ENCODE data around the gene DLG2. TPM values are rescaled to one million over a fixed set of nuclear protein-coding genes. Genes with fewer than 3 reads are reported as not detected.

Gene DLG2
- total and polyA plus RNA-seq, 2 donors (not counting 3 experiments of a cell fraction or from before 2014, with no cell fraction given): 0.15 to 1.1 TPM

- Histone ChIP-seq H3K79me2 (ENCODE audit: control insufficient read depth, insufficient read depth, low read length) (no peaks in the 10 kb centered on the region), H3K27me3 (ENCODE audit: control insufficient read depth in 2 of 2, insufficient read depth in 2 of 2, low read length in 2 of 2) (no peaks in the 10 kb centered on the region), H2AFZ (ENCODE audit: low read depth, low read length) (no peak overlapping the region), H3K36me3 (ENCODE audit: control insufficient read depth in 2 of 2, extremely low read depth in 1 of 2, insufficient read depth in 2 of 2, low read length in 2 of 2) (no peaks in the 10 kb centered on the region), H3K27ac (ENCODE audit: insufficient read depth, low read depth, low read length) (no peak overlapping the region), H3K9me3 (replicated peaks; ENCODE audit: control insufficient read depth, insufficient read depth, low read length) (no peaks in the 10 kb centered on the region), H3K9ac (replicated peaks; ENCODE audit: extremely low read depth, insufficient read depth, low read length) (no peak overlapping the region), H3K4me1 (ENCODE audit: control insufficient read depth, extremely low read depth, insufficient read depth, low read length) (no peaks in the 10 kb centered on the region), H3K4me2 (ENCODE audit: insufficient read depth, low read length) (no peak overlapping the region), H3K4me3 (replicated peaks in 1 of 3; ENCODE audit: insufficient read depth in 1 of 3, low read depth in 1 of 3, low read length in 3 of 3) (no peak overlapping the region), H3K9me1 (replicated peaks; ENCODE audit: control insufficient read depth, extremely low read depth, insufficient read depth, low read length) (no peaks in the 10 kb centered on the region), H4K20me1 (replicated peaks; ENCODE audit: control insufficient read depth, extremely low read depth, insufficient read depth, low read length) (no peaks in the 10 kb centered on the region)
- TF ChIP-seq MAX (IDR thresholded peaks at IDR 0.05; ENCODE audit: insufficient read depth, insufficient read length) (no peak), EZH2 (IDR thresholded peaks at IDR 0.05; ENCODE audit: borderline replicate concordance, low read depth, low read length, severe bottlenecking) (no peak), FOS (IDR thresholded peaks at IDR 0.05; ENCODE audit: borderline replicate concordance, insufficient read depth, low read length) (no peak), GATA2 (IDR thresholded peaks at IDR 0.05; ENCODE audit: insufficient read depth, insufficient read length, low read depth, low read length) (no peak), POLR2A (IDR thresholded peaks at IDR 0.05; ENCODE audit: low read depth, low read length) (no peak), MYC (IDR thresholded peaks at IDR 0.05; ENCODE audit: low read depth, low read length) (no peak), POLR2AphosphoS5 (IDR thresholded peaks at IDR 0.05; ENCODE audit: insufficient read depth, low read depth, low read length) (no peak), CTCF (IDR thresholded peaks at IDR 0.05; ENCODE audit: extremely low read depth in 1 of 2, insufficient read depth in 1 of 2, low read depth in 1 of 2, low read length in 2 of 2) (no peak), JUN (IDR thresholded peaks at IDR 0.05; ENCODE audit: borderline replicate concordance, insufficient read depth, insufficient read length, low read depth) (no peak)
- FAIRE-seq (no peak), DNase-seq (ENCODE audit: low read depth, low spot score) (no peak)
- dilution Hi-C loops (cut with MboI; ENCODE audit: extremely low pct_ligation_motif_present, low sequenced_read_pairs) (no loop called here), intact Hi-C loops (cut with micrococcal nuclease) (no loop called here)
- BruUV-seq (replicated peaks): no TSS peak
- ChIA-PET CTCF (no interaction called here), POLR2A (no interaction called here)
Measured at GRCh38 chr11:84140386-84141169, 1486.6 kb downstream of the DLG2 start.
